PC-3 (cell line): ENCODE results near the gene RNASET2. TPM values are rescaled to one million over a fixed set of nuclear protein-coding genes. Genes with fewer than 3 reads are reported as not detected.

ENCODE experiments used
- ATAC-seq: fragments of 200-7000 bp; cut with Tn5 transposase; 2 replicates; pipeline ENCODE4 v1.9.1; 2020; ENCODE audit warnings: mild to moderate bottlenecking, moderate library complexity
- BruUV-seq: library from RNA; stranded (reverse); fragments of 400-500 nt; replicated peaks from 2 replicates; lab custom pipeline; 2021; lab: Mats Ljungman, UMichigan
- CTCF ChIA-PET: fragments of 300-600 bp; sonication (Branson Sonifier 250); formaldehyde crosslinking; loops from one replicate; lab custom pipeline; 2022; ENCODE audit warnings: antibody characterized with exemption; lab: Charles Lee
- POLR2A ChIA-PET: fragments of 300-600 bp; sonication (Branson Sonifier 250); formaldehyde crosslinking; loops from one replicate; lab custom pipeline; 2022; ENCODE audit warnings: antibody characterized with exemption; ENCODE audit not compliant: unreplicated experiment; lab: Charles Lee
- DNase-seq: peaks from one replicate; pipeline ENCODE4 v3.0.0-alpha.2; 2015
- H2AFZ ChIP-seq: fragments of 300-600 bp; sonication (generic); 2 replicates; pipeline ENCODE4 v1.6.0; 2016; ENCODE audit warnings: antibody characterized with exemption, low read length
- H3F3A ChIP-seq: fragments of 300-600 bp; sonication (generic); one replicate; pipeline ENCODE4 v1.6.0; 2017; ENCODE audit warnings: antibody characterized with exemption, low read length, control low read depth, mild to moderate bottlenecking; ENCODE audit not compliant: unreplicated experiment
- H3K27ac ChIP-seq: fragments of 300-600 bp; sonication (generic); 2 replicates; pipeline ENCODE4 v1.5.1; 2016; ENCODE audit warnings: mild to moderate bottlenecking, low read length
- H3K27me3 ChIP-seq: fragments of 300-600 bp; sonication (generic); 2 replicates; pipeline ENCODE4 v1.6.1; 2016; ENCODE audit warnings: low read length, mixed read lengths
- H3K36me3 ChIP-seq: fragments of 300-600 bp; sonication (generic); 2 replicates; pipeline ENCODE4 v1.6.1; 2016; ENCODE audit warnings: low read depth, mixed run types, low read length, mixed read lengths
- H3K4me1 ChIP-seq: fragments of 300-600 bp; sonication (generic); 2 replicates; pipeline ENCODE4 v1.5.1; 2016; ENCODE audit warnings: low read length; ENCODE audit not compliant: insufficient read depth
- H3K4me2 ChIP-seq: fragments of 300-600 bp; sonication (generic); 2 replicates; pipeline ENCODE4 v1.6.0; 2016; ENCODE audit warnings: low read length
- H3K4me3 ChIP-seq: fragments of 300-600 bp; sonication (generic); 2 replicates; pipeline ENCODE4 v1.5.1; 2016; ENCODE audit warnings: mild to moderate bottlenecking, low read length, mixed read lengths
- H3K79me2 ChIP-seq: fragments of 300-600 bp; sonication (generic); 2 replicates; pipeline ENCODE4 v1.6.1; 2017; ENCODE audit warnings: low read length, mixed read lengths
- H3K9ac ChIP-seq: fragments of 300-600 bp; sonication (generic); 2 replicates; pipeline ENCODE4 v1.6.0; 2016; ENCODE audit warnings: mild to moderate bottlenecking, low read length
- H3K9me2 ChIP-seq: fragments of 300-600 bp; sonication (generic); replicated peaks from 2 replicates; pipeline ENCODE4 v1.6.1; 2016; ENCODE audit warnings: mixed run types, low read length, mixed read lengths
- H3K9me3 ChIP-seq: fragments of 300-600 bp; sonication (generic); 2 replicates; pipeline ENCODE4 v1.6.1; 2016; ENCODE audit warnings: low read length, mixed read lengths
- H4K20me1 ChIP-seq: fragments of 300-600 bp; sonication (generic); 2 replicates; pipeline ENCODE4 v1.6.1; 2016; ENCODE audit warnings: low read length, mixed read lengths
- EZH2 ChIP-seq: fragments of 300-600 bp; sonication (generic); IDR thresholded peaks from one replicate; pipeline ENCODE4 v1.6.1; 2017; ENCODE audit warnings: antibody characterized with exemption, mild to moderate bottlenecking, low read length; ENCODE audit not compliant: unreplicated experiment
- EZH2phosphoT487 ChIP-seq: fragments of 300-600 bp; sonication (generic); IDR thresholded peaks from 2 replicates; pipeline ENCODE4 v1.6.1; 2018; ENCODE audit warnings: mild to moderate bottlenecking, antibody characterized with exemption, low read length, borderline replicate concordance
- intact Hi-C: fragments of 100-400 bp; cut with micrococcal nuclease; formaldehyde crosslinking; loops from 2 replicates; pipeline ENCODE4 v1.9.0; 2023
- total RNA-seq: library from RNA; depleted of rRNA; stranded (reverse); fragments of >200 nt; gene quantifications from 2 replicates; pipeline ENCODE4 v1.2.3, GENCODE V29; 2014
- TF ChIP-seq, protein P1 (sequence below): fragments of 300-600 bp; sonication (generic); conservative IDR thresholded peaks from 2 replicates; pipeline ENCODE4 v1.5.1; 2017; ENCODE audit warnings: antibody characterized with exemption, low read depth, mild to moderate bottlenecking, low read length

Gene RNASET2
- total RNA-seq, 1 experiment from 2014 or later = 51.8 TPM

- no peak overlapping the region for H2AFZ ChIP-seq
- TF ChIP-seq, protein P1, sequence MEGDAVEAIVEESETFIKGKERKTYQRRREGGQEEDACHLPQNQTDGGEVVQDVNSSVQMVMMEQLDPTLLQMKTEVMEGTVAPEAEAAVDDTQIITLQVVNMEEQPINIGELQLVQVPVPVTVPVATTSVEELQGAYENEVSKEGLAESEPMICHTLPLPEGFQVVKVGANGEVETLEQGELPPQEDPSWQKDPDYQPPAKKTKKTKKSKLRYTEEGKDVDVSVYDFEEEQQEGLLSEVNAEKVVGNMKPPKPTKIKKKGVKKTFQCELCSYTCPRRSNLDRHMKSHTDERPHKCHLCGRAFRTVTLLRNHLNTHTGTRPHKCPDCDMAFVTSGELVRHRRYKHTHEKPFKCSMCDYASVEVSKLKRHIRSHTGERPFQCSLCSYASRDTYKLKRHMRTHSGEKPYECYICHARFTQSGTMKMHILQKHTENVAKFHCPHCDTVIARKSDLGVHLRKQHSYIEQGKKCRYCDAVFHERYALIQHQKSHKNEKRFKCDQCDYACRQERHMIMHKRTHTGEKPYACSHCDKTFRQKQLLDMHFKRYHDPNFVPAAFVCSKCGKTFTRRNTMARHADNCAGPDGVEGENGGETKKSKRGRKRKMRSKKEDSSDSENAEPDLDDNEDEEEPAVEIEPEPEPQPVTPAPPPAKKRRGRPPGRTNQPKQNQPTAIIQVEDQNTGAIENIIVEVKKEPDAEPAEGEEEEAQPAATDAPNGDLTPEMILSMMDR = no peak
- no peak for TF ChIP-seq EZH2phosphoT487
- no peak for TF ChIP-seq EZH2
- peak; percentile 100 for ATAC-seq
- H3K9me2 ChIP-seq = no peaks in the 10 kb centered on the region
- no peaks in the 10 kb centered on the region for H3K79me2 ChIP-seq
- DNase-seq = peak; percentile 85
- H3K27ac ChIP-seq = peak overlapping the region; percentile 45
- no peaks in the 10 kb centered on the region for H4K20me1 ChIP-seq
- H3K36me3 ChIP-seq = no peaks in the 10 kb centered on the region; the same call in 1 of the 2 replicates
- H3K4me2 ChIP-seq = peak overlapping the region; percentile 40
- no TSS peak for BruUV-seq
- CTCF ChIA-PET = interaction anchor here (0.6 kb wide), 1 partner anchor 74 kb away, joined by 3 read pairs; no protein-coding TSS in a partner anchor
- H3F3A ChIP-seq = no peaks in the 10 kb centered on the region
- POLR2A ChIA-PET = interaction anchor here (0.6 kb wide), 1 partner anchor 122 kb away, joined by 8 read pairs; no protein-coding TSS in a partner anchor
- H3K4me3 ChIP-seq = no peak overlapping the region
- intact Hi-C loops = no loop called here
- peaks cover 18% of the 10 kb centered on the region for H3K4me1 ChIP-seq
- H3K9me3 ChIP-seq = no peaks in the 10 kb centered on the region
- H3K9ac ChIP-seq = no peak overlapping the region
- no peaks in the 10 kb centered on the region for H3K27me3 ChIP-seq
Observed at GRCh38 chr6:166940643-166941068, 15.7 kb downstream of the RNASET2 start.

DNA sequence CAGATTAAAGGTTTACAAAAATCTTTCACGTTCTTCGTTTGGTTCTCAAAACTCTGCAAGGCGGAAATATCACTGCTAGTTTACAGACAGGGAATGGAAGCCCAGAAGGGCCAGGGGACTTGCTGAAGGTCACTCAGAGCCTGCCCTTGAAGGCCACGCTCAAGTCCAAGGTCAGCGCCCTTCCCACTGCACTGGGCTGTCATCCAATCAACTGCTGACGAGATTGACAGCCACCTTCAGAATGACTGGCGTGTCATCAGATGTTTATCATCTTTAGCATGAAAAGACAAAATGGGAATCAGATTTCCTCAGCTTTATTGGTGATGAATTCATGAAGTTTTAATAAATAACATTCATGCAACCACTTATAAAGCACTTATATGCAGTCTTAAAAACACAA lies 16.5 kb downstream of the RNASET2 start:
- H3F3A ChIP-seq = no peaks in the 10 kb centered on the region
- H3K4me2 ChIP-seq = peak overlapping the region; percentile 40
- no peaks in the 10 kb centered on the region for H4K20me1 ChIP-seq
- no peak overlapping the region for H3K4me3 ChIP-seq
- H3K27ac ChIP-seq = 0 out of 2 replicates have a peak overlapping the region, but pooled peaks have one; percentile 45
- H3K79me2 ChIP-seq = no peaks in the 10 kb centered on the region
- ATAC-seq (no peak), DNase-seq (no peak)
- H2AFZ ChIP-seq = no peak overlapping the region
- no peak overlapping the region for H3K9ac ChIP-seq
- intact Hi-C loops = no loop called here
- TF ChIP-seq, protein P1 = no peak
- TF ChIP-seq EZH2 = no peak
- TF ChIP-seq EZH2phosphoT487 = no peak
- no peaks in the 10 kb centered on the region for H3K9me3 ChIP-seq
- ChIA-PET CTCF (no interaction called here), POLR2A (interaction anchor here (0.6 kb wide), 1 partner anchor 121 kb away, joined by 8 read pairs; no protein-coding TSS in a partner anchor)
- peaks cover 19% of the 10 kb centered on the region for H3K4me1 ChIP-seq
- H3K36me3 ChIP-seq = no peaks in the 10 kb centered on the region; the same call in 1 of the 2 replicates
- H3K27me3 ChIP-seq = no peaks in the 10 kb centered on the region
- BruUV-seq = no TSS peak
- no peaks in the 10 kb centered on the region for H3K9me2 ChIP-seq

GRCh38 chr6:166939345-166939744 lies 17.0 kb downstream of the RNASET2 start:
- BruUV-seq = no TSS peak

More at GRCh38 chr6:166939345-166939744, 17.0 kb downstream of the RNASET2 start:
- no peak overlapping the region for H3K4me2 ChIP-seq
- no peak overlapping the region for H2AFZ ChIP-seq
- no peaks in the 10 kb centered on the region; the same call in 1 of the 2 replicates for H3K36me3 ChIP-seq
- intact Hi-C loops = no loop called here
- H3K9me2 ChIP-seq = no peaks in the 10 kb centered on the region
- H3K27me3 ChIP-seq = no peaks in the 10 kb centered on the region
- no peaks in the 10 kb centered on the region for H4K20me1 ChIP-seq
- H3K79me2 ChIP-seq = no peaks in the 10 kb centered on the region
- H3K4me1 ChIP-seq = peaks cover 24% of the 10 kb centered on the region
- no peak overlapping the region for H3K4me3 ChIP-seq
- no peak overlapping the region for H3K9ac ChIP-seq
- TF ChIP-seq EZH2phosphoT487 (no peak), EZH2 (no peak)
- TF ChIP-seq, protein P1 = no peak
- H3K9me3 ChIP-seq = no peaks in the 10 kb centered on the region
- no peak overlapping the region for H3K27ac ChIP-seq
- H3F3A ChIP-seq = no peaks in the 10 kb centered on the region
- ChIA-PET CTCF (no interaction called here), POLR2A (no interaction called here)
- DNase-seq (no peak), ATAC-seq (no peak)
